GM21529 (cell line): ENCODE measurements around the gene ART5.
"Not testable (repeated sequence)": the region's sequence is repeated elsewhere in the genome, so short reads cannot be mapped to it uniquely, and the experiment has no call there.

Source experiments
- ATAC-seq: cut with Tn5 transposase; IDR thresholded peaks from one replicate; pipeline ENCODE4 v1.9.1; 2021; ENCODE audit not compliant: unreplicated experiment

The ART5 gene

GRCh38 chr11:3623121-3623520, 18.7 kb downstream of the ART5 start:
- ATAC-seq, result no peak

DNA sequence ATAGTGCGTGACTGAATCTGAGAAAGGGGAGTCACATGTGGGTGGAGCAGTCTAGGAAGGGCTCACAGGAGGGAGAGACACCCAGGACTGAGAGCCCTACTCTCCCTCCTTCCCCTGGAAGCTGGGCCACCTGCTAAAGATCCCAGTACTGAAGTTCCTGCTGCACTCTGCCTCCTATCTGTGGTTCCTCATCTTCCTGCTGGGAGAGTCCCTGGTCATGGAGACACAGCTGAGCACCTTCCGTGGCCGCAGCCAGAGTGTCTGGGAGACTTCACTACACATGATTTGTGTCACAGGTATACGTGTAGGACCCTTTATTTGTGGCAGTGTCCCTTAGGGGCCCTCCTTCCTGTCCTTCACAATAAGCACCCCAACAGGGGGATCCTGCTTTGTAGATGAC, 19.3 kb downstream of the ART5 start:
- ATAC-seq, result no peak

GRCh38 chr11:3617990-3618389, 23.8 kb downstream of the ART5 start:
- no peak for ATAC-seq

DNA sequence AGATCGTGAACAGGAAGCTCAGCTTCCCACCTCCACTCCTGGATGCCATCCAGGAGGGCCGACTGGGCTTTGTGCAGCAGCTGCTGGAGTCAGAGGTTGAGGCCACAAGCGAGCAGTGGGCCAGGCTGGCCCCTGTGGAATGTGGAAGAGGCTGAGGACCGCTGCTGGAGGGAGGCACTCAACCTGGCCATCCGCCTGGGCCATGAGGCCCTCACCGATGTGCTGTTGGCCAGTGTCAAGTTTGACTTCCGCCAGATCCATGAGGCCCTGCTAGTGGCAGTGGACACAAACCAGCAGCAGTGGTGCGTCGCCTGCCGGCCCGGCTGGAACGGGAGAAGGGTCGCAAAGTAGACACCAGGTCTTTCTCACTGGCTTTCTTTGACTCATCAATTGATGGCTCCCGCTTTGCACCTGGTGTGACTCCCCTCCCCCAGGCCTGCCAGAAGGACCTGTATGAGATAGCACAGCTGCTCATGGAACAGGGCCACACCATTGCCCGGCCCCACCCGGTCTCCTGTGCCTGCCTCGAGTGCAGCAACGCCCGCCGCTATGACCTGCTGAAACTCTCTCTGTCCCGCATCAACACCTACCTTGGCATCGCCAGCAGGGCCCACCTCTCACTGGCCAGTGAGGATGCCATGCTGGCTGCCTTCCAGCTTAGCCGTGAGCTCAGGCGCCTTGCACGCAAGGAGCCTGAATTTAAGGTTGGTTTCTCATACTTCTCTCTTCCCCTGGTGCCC, 24.9 kb downstream of the ART5 start:
- ATAC-seq, result no peak

DNA sequence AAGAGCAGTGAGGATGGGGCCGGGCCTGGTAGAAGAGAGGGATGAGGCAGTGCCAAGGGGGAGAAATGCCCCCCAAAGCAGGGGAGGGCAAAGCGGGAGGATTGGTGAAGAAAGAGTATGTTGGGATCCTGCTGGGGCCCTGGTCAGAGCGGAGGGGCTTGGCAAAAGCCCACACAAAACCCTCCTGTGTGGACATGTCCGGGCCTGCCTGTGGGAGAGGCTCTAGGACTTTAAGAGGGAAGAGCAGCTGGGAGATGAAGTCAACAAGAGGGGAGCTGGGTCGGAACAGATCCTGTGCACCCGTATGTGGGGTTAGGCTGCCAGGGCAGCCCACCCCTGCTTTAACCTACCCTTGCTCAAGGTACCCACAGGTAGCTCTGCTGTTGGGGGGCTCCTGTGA, 25.8 kb downstream of the ART5 start:
- no peak for ATAC-seq

DNA sequence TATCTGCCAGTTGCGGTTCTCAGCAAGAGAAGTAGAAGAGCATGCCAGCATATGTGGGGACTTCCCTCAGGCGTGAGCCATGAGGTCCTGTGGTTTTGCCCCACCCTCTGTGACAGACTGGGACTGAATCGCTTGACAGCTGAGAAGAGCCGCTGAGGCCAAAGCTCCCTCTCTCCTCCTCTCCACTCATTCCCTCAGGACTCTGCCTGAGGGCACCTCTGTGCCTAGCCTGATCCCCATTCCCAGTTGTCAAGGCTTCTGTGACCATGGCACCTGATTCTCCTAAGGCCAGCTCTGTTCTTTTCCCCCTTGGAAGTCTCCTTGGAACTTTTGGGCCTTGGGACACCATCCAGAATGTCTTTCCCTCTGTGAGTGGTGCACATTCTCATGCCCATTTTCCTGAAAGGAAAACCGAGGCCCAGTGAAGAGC, 27.0 kb downstream of the ART5 start:
- peak; percentile 71 for ATAC-seq

- peak; percentile 17 for ATAC-seq
These were observed 27.6 kb downstream of the ART5 start for GRCh38 chr11:3613998-3614741.

GRCh38 chr11:3611976-3612678, 29.7 kb downstream of the ART5 start:
- ATAC-seq, result no peak

- no peak for ATAC-seq
These were observed 30.9 kb downstream of the ART5 start for GRCh38 chr11:3610846-3611245.

DNA sequence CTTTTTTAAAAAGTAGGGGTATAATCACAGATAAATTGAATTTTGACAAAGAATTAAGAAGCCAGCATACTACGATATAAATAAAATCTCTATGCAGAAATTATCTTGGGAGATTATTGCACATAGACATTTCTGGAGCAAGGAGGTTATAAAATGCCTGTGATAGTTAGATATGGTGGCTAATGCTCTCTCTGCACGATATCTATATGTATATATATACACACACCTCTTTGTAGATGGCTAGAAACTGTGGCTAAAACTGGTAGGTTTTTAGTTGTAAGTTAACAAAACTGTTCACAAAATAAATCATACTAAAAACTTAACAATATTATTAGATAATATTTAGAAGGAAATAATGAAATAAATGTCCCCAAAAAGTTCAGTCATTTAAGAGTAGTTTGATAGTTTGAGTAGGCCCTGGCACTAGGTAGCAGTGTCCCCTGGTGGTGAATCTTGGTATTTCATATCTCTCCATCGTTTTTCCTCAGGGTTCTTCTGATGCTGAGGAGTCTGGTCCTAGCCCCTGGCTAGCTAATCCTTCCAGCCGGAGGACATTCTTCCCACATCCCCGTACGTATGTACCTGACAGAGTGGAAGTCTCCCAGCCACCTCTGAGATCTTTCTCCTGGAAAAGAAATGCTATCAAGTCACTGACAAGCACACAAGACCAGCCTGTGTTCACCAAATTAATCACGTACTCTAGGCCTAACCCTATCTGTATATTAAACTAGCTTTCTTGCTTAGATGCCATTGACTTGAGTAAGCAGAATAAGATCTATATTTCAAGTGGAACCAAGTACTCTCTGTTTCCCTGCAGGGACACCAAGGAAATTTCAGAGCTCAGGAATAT, 32.2 kb downstream of the ART5 start:
- no peak for ATAC-seq

DNA sequence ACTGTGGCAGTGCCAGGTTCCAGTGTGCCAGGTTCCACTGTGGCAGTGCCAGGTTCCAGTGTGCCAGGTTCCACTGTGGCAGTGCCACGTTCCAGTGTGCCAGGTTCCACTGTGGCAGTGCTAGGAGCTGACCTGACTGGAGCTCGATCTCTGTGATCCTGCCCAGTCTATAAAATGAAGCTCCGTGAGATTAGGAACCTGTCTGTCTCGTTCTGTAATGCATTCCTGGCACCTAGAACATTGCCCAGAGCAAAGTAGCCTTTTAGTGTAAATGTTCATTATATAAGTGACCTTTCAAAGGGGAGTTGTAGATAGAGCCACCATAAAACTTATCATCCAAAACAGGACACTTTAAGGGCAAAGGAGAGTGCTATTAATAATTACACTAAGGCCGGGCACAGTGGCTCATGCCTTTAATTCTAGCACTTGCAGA, 36.0 kb downstream of the ART5 start:
- no peak for ATAC-seq

- ATAC-seq, result no peak
These were observed 36.5 kb downstream of the ART5 start for GRCh38 chr11:3605283-3605662.

GRCh38 chr11:3604167-3604566, 37.6 kb downstream of the ART5 start:
- ATAC-seq, result no peak

GRCh38 chr11:3600201-3600600, 41.6 kb downstream of the ART5 start:
- ATAC-seq, result not testable (repeated sequence)

- not testable (repeated sequence) for ATAC-seq
These were observed 44.0 kb downstream of the ART5 start for GRCh38 chr11:3597743-3598142.

GRCh38 chr11:3591326-3591725, 50.5 kb downstream of the ART5 start:
- ATAC-seq, result not testable (repeated sequence)

- not testable (repeated sequence) for ATAC-seq
These were observed 51.6 kb downstream of the ART5 start for GRCh38 chr11:3590193-3590592.

- not testable (repeated sequence) for ATAC-seq
These were observed 53.0 kb downstream of the ART5 start for GRCh38 chr11:3588776-3589175.
